ENCODE data around the gene PRR29.
"Not testable (repeated sequence)": the region's sequence is repeated elsewhere in the genome, so short reads cannot be mapped to it uniquely, and the experiment has no call there.

The PRR29 gene

GRCh38 chr17:63998721-63999679 is 849 bp downstream of the PRR29 start:
- no peak for DNase-seq

GRCh38 chr17:63999680-64000531 is 1.8 kb downstream of the PRR29 start:
- no peak for DNase-seq

DNA sequence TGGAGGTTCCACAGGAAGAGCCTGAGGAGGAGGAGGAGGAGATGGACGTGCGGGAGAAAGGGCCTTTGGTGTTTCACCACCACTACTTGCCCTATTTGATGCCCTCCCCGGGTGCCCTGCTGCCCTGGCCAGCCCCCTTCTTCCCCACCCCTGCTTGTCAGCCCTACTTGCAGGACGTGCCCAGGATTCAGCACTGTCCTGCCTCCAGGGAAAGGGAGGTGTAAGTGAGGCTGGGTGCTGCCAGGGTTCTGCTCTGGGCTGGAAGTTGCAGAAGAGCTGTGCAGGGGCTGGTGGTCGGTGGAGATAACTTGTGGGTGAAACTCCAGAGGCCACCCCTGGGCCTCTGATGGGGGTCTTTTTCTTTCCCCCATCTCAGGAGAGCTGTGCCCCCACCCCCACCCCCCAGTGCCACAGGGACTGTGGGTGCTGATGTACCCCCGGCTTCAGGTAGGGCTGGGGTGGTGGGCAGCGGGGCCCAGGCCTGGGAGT is 3.0 kb downstream of the PRR29 start:
- no peak for DNase-seq

- DNase-seq: no peak
These were observed 3.8 kb downstream of the PRR29 start for GRCh38 chr17:64001763-64002529.

DNA sequence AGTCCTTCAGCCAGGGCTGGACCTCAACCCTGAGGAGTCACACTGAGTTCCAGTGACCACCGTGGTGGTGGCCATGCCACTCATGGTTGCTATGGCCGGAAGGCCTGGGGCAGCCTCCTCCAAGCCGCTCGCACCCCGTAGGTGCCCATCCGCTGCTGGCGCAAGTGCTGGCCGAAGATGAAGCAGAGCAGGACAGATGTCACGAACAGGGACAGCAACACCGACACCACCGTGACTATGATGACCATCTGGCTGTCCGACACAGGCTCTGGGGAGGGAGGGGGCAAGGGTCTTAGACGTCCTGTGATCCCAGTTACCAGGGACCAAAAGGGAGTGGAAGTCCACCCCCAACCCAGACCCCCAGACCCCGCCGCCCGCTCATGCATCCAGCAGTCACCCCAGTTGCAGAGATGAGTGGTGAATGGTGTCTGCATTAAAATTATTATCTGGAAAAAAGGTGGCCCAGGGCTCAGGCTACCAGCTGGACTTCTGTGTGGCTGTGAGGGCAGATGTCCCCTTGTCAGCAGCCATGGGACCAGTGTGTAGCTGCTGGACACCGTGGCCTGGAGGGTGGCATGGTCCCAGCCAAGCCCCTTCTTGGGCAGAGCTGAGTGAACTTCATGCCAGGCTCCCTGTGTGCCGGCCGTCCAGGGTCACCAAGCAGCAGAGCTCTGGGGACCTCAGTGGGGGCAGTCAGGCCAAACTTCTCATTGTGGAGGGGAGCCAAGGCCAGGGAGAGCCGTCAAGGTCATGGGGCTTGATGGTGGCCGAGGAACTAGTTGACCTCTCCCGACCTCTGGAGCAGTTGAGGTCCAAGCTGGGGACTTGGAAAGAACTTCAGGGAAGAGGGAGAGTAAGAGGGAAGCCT is 4.7 kb downstream of the PRR29 start:
- DNase-seq: no peak

DNA sequence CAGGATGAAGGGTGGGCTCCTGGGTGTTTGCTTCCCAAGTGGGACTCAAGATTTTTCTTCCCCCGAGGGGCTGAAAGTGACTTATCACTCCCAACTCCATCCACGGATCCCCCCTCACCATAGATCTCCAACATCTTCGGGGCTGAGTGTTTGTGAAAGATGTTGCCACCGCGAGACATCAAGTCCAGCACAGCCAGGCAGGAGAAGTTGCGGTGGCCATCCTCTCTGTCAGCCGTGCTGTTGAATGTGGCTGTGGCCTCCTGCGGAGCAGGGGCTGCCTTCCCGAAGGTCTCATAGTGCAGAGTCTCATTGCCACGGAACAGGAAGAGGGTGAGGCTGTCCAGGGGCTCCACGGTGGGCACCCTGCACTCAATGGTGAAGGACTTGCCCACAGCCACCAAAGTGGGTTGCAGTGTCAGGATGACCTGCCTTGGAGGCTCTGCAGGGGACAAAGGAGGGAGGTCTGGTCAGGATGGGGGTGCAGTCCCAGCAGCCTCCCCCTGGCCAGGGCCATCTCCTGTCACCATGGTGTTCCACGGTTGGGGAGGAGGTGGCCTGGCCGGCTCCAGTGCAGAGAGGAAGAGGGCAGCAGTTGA is 5.5 kb downstream of the PRR29 start:
- DNase-seq: no peak

- DNase-seq: no peak
These were observed 6.1 kb downstream of the PRR29 start for GRCh38 chr17:64004218-64004770.

- peak; percentile 45 for DNase-seq
These were observed 7.0 kb downstream of the PRR29 start for GRCh38 chr17:64004903-64005733.

- peak; percentile 36 for DNase-seq
These were observed 7.6 kb downstream of the PRR29 start for GRCh38 chr17:64005734-64006167.

DNA sequence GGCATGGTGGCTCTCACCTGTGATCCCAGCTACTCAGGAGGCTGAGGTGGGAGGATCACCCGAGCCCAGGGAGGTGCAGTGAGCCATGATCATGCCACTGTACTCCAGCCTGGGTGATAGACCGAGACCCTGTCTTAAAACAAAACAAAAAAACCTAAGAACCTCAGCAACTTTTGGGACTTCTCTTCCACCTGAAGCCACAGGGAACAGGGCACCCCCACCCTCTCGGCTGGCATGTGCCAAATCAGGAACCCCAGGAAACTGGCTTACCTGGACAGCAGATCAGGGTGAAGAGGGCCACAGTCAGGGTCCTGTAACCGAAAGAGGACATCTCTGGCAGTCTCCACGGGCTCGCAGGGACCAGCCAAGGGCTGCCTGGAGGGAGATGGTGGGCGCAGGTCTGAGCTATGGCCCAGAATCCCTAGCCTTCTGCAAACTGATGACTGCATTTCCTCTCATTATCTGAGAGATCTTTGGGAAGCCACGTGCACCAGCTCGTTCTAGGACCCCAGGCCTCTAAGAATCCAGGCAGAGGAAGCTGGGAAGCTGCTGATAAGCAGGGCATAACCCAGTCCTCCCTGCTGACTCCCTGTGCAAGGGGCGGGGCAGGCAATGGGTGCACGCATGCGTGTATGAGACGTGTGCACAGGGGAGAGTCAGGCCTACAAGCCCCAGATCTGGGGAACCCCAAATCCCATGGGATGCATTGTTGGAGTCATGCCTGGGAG is 8.4 kb downstream of the PRR29 start:
- DNase-seq: peak; percentile 42

GRCh38 chr17:64007089-64007837 is 9.1 kb downstream of the PRR29 start:
- not testable (repeated sequence) for DNase-seq

DNA sequence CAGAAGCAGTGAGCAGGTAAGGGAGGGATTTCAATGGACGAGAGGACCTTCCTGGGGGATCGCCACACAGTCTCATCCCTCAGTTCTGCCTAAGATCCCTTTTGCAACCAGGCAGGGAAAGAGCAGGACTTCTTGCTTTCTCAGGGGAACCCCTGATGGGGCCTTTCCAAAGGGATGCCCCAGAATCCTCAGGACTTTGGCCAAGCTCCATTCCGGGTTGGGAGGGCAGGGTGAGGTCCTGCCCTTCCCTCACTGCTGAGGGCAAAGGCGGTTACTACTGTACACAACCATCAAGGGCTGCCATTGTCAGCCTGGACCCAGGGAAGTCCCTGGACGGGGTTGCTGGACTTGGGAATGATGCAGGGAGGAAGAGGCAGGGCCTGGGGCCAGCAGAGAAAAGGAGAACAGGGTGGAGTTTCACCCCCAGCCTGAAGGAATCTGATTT is 9.7 kb downstream of the PRR29 start:
- DNase-seq: no peak

GRCh38 chr17:64008346-64008745 is 10.2 kb downstream of the PRR29 start:
- DNase-seq: no peak

DNA sequence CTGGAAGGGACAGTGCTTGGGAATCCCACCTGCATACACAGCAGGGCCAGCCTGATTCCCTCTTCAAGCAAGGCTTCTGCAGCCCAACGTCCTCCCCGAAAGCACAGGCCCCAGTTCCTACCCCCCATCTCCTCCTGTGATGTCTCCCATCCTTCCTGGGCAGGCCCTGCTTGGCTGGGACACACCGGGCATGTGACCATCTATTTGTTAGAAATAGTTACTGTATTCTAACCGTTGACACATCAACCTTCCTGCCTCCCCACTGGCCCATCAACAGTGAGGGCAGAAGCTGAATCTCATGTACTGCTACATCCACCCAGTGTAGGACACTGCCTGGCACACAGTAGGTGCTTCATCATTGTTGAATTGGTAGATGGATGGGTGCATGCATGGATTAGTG is 10.7 kb downstream of the PRR29 start:
- DNase-seq: no peak

DNA sequence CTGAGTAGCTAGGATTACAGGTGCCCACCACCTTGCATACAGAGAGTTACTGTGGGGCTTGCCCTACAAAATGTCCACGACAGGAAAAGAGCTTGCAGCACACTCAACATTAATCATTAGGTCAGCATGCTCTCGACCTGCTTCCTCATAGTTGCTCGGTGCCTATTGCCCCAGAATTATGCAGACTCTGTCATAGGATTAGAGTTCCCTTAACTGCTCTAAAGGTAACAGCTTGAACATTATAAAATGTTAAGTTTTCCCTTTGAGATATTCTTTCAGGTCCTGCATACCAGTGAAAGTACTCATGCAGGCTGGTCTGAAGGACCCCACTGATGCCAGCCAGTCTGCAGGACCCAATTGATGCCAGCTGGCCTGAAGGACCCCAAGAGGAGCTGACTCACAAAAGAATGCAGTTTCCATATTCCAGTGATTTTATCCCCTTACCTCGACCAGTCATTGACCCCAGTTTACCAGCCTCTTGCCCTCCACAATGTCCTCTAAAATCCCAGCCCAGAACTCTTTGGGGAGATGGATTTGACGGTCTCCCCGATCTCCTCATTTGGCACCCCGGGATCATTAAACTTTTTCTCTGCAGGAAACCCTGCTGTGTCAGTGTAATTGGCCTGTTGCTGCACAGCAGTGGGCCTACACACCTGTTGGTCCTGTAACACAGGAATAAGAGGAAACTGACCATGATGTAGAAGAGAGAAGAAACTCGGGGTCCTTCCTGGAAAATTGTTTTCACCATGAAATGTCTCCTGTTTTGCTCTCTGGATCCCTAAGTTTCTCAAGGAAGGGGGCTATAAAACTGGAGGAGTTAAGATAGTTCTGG is 11.6 kb downstream of the PRR29 start:
- no peak for DNase-seq

- no peak for DNase-seq
These were observed 17.3 kb downstream of the PRR29 start for GRCh38 chr17:64015447-64015846.

- DNase-seq: no peak
These were observed 18.2 kb downstream of the PRR29 start for GRCh38 chr17:64016231-64016784.
